NB4 (cell line): ENCODE measurements around the gene ABCB1.

Experiments used
- CTCF ChIP-seq: IDR thresholded peaks from one replicate; pipeline ENCODE4 v1.5.1; 2012; ENCODE audit warnings: low read depth, low read length
- MAX ChIP-seq: IDR thresholded peaks from 2 replicates; pipeline ENCODE4 v1.6.1; 2011; ENCODE audit warnings: low read depth, low read length
- POLR2A ChIP-seq: IDR thresholded peaks from 2 replicates; pipeline ENCODE4 v1.6.1; 2011; ENCODE audit warnings: mild to moderate bottlenecking; ENCODE audit not compliant: insufficient read length; ENCODE audit errors: extremely low read depth

DNA sequence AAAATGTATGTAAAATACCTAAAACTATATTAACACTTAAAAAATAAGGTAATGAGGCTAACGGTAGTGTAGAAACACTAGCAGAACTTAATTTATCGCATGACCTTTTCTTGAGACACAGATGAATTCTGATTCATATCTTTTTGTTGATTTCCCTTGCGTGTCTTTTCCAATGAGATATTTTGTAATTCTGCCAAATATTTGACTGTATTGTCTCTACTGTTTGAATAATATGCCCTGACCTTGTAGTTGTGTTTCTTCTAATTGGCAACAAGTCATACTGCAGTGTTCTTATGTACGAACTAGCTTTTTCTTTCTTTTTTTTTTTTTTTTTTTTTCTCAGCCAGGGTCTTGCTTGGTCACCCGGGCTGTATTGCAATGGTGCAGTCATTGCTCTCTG is 9.2 kb upstream of the ABCB1 start:
- no peak for TF ChIP-seq POLR2A
- TF ChIP-seq CTCF, result no peak
- no peak for TF ChIP-seq MAX
